Stimulated activated CD4-positive, alpha-beta T cell treated with anti-CD3 and anti-CD28 coated beads, Interleukin-12 subunit alpha, Interleukin-12 subunit beta, amount 100 ng/mL, for 4 hours (primary cell): ENCODE measurements around the gene FUT7.

Experiments
- DNase-seq: peaks from one replicate; pipeline ENCODE4 v3.0.0-alpha.2; 2020

FUT7 gene

GRCh38 chr9:136980669-136981478 lies 51.0 kb downstream of the FUT7 start:
- DNase-seq = no peak
